SU-DHL-6 (cell line): ENCODE results near the gene MAGEB2.

ENCODE experiments used
- H2AFZ ChIP-seq: fragments of 200-600 bp; sonication (generic); 2 replicates; pipeline ENCODE4 v1.6.1; 2014; ENCODE audit warnings: low read depth, mild to moderate bottlenecking, moderate library complexity, mixed read lengths, antibody characterized with exemption, low read length; ENCODE audit not compliant: severe bottlenecking
- H3F3A ChIP-seq: fragments of 200-600 bp; shearing (Covaris generic); 2 replicates; pipeline ENCODE4 v1.6.0; 2016; ENCODE audit warnings: antibody characterized with exemption, mild to moderate bottlenecking; ENCODE audit not compliant: insufficient read depth
- H3K27ac ChIP-seq: fragments of 200-600 bp; sonication (generic); 2 replicates; pipeline ENCODE4 v1.5.1; 2016; ENCODE audit warnings: low read depth, mild to moderate bottlenecking, low read length, moderate library complexity, mixed read lengths
- H3K27me3 ChIP-seq: fragments of 200-600 bp; sonication (generic), shearing (Covaris generic); 2 replicates; pipeline ENCODE4 v1.6.0; 2014; ENCODE audit warnings: mild to moderate bottlenecking, low read length
- H3K36me3 ChIP-seq: fragments of 200-600 bp; sonication (generic); 2 replicates; pipeline ENCODE4 v1.6.1; 2014; ENCODE audit warnings: mild to moderate bottlenecking, low read length, mixed read lengths
- H3K4me2 ChIP-seq: fragments of 300-600, 200-600 bp; shearing (Covaris generic), sonication (generic); 2 replicates; pipeline ENCODE4 v1.6.0; 2014; ENCODE audit warnings: low read length, low read depth, mild to moderate bottlenecking; ENCODE audit not compliant: poor library complexity, severe bottlenecking
- H3K4me3 ChIP-seq: fragments of 200-600 bp; sonication (generic); 2 replicates; pipeline ENCODE4 v1.5.1; 2014; ENCODE audit warnings: antibody characterized with exemption, low read length, mild to moderate bottlenecking, mixed read lengths; ENCODE audit not compliant: insufficient read depth, poor library complexity, severe bottlenecking
- H3K79me2 ChIP-seq: fragments of 200-600 bp; sonication (generic); 2 replicates; pipeline ENCODE4 v1.6.1; 2014; ENCODE audit warnings: mild to moderate bottlenecking, low read length, moderate library complexity; ENCODE audit not compliant: insufficient read depth
- H3K9ac ChIP-seq: fragments of 200-600 bp; sonication (generic); 2 replicates; pipeline ENCODE4 v1.7.0; 2014; ENCODE audit warnings: mild to moderate bottlenecking, low read length
- H3K9me2 ChIP-seq: fragments of 200-600 bp; sonication (generic); replicated peaks from 2 replicates; pipeline ENCODE4 v1.6.1; 2014; ENCODE audit warnings: low read length; ENCODE audit not compliant: insufficient read depth
- H3K9me3 ChIP-seq: fragments of 200-600 bp; sonication (generic); 2 replicates; pipeline ENCODE4 v1.6.1; 2014; ENCODE audit warnings: low read length, mixed read lengths; ENCODE audit not compliant: insufficient read depth
- H4K20me1 ChIP-seq: fragments of 200-600 bp; sonication (generic); 2 replicates; pipeline ENCODE4 v1.6.1; 2014; ENCODE audit warnings: low read depth, mild to moderate bottlenecking, antibody characterized with exemption, low read length, moderate library complexity, mixed read lengths
- CTCF ChIP-seq: fragments of 200-600 bp; sonication (generic); IDR thresholded peaks from one replicate; pipeline ENCODE4 v1.5.1; 2017; ENCODE audit warnings: antibody characterized with exemption, mild to moderate bottlenecking, low read length, moderate library complexity; ENCODE audit not compliant: insufficient read depth, poor library complexity, severe bottlenecking
- EZH2phosphoT487 ChIP-seq: fragments of 200-600 bp; sonication (generic), shearing (Covaris generic); conservative IDR thresholded peaks from 2 replicates; pipeline ENCODE4 v1.6.1; 2018; ENCODE audit warnings: mild to moderate bottlenecking, antibody characterized with exemption, low read length, moderate library complexity, mixed read lengths

Gene MAGEB2

GRCh38 chrX:30212172-30212571 is 3.2 kb upstream of the MAGEB2 start:
- no peak overlapping the region for H3K9ac ChIP-seq
- no peaks in the 10 kb centered on the region for H3K9me2 ChIP-seq
- H2AFZ ChIP-seq, result no peak overlapping the region
- TF ChIP-seq EZH2phosphoT487, result no peak
- no peak for TF ChIP-seq CTCF
- H3K4me2 ChIP-seq, result no peak overlapping the region
- no peaks in the 10 kb centered on the region for H3K27me3 ChIP-seq
- H3K9me3 ChIP-seq, result no peaks in the 10 kb centered on the region
- H3F3A ChIP-seq, result no peaks in the 10 kb centered on the region
- no peaks in the 10 kb centered on the region for H4K20me1 ChIP-seq
- no peaks in the 10 kb centered on the region for H3K36me3 ChIP-seq
- H3K27ac ChIP-seq, result no peak overlapping the region
- H3K4me3 ChIP-seq, result no peak overlapping the region
- H3K79me2 ChIP-seq, result no peaks in the 10 kb centered on the region

GRCh38 chrX:30217465-30217864 is 2.1 kb downstream of the MAGEB2 start:
- H3K9me3 ChIP-seq, result no peaks in the 10 kb centered on the region
- H2AFZ ChIP-seq, result no peak overlapping the region
- H3K9ac ChIP-seq, result no peak overlapping the region
- H3K9me2 ChIP-seq, result no peaks in the 10 kb centered on the region
- H3K27ac ChIP-seq, result no peak overlapping the region
- no peaks in the 10 kb centered on the region for H3K27me3 ChIP-seq
- no peaks in the 10 kb centered on the region for H3F3A ChIP-seq
- H3K36me3 ChIP-seq, result no peaks in the 10 kb centered on the region
- H3K4me3 ChIP-seq, result no peak overlapping the region
- TF ChIP-seq EZH2phosphoT487, result no peak
- no peak for TF ChIP-seq CTCF
- H3K79me2 ChIP-seq, result no peaks in the 10 kb centered on the region
- no peaks in the 10 kb centered on the region for H4K20me1 ChIP-seq
- no peak overlapping the region for H3K4me2 ChIP-seq

GRCh38 chrX:30219372-30219771 is 4.0 kb downstream of the MAGEB2 start:
- no peaks in the 10 kb centered on the region for H3K9me3 ChIP-seq
- no peaks in the 10 kb centered on the region for H3K36me3 ChIP-seq
- no peak overlapping the region for H3K27ac ChIP-seq
- no peaks in the 10 kb centered on the region for H4K20me1 ChIP-seq
- no peaks in the 10 kb centered on the region for H3K9me2 ChIP-seq
- no peak for TF ChIP-seq EZH2phosphoT487
- TF ChIP-seq CTCF, result no peak
- H3K79me2 ChIP-seq, result no peaks in the 10 kb centered on the region
- H3K9ac ChIP-seq, result no peak overlapping the region
- no peaks in the 10 kb centered on the region for H3K27me3 ChIP-seq
- no peak overlapping the region for H3K4me2 ChIP-seq
- no peak overlapping the region for H3K4me3 ChIP-seq
- H2AFZ ChIP-seq, result no peak overlapping the region
- no peaks in the 10 kb centered on the region for H3F3A ChIP-seq

GRCh38 chrX:30220661-30221060 is 5.3 kb downstream of the MAGEB2 start:
- no peak for TF ChIP-seq CTCF
- no peak for TF ChIP-seq EZH2phosphoT487
- Histone ChIP-seq H4K20me1 (no peaks in the 10 kb centered on the region), H3K27ac (no peak overlapping the region), H3K9me2 (no peaks in the 10 kb centered on the region), H2AFZ (no peak overlapping the region), H3K27me3 (no peaks in the 10 kb centered on the region), H3K9ac (no peak overlapping the region), H3K9me3 (no peaks in the 10 kb centered on the region), H3K36me3 (no peaks in the 10 kb centered on the region), H3K4me2 (no peak overlapping the region), H3F3A (no peaks in the 10 kb centered on the region), H3K79me2 (no peaks in the 10 kb centered on the region), H3K4me3 (no peak overlapping the region)
